ENCODE data around the gene GSTM1. TPM values are rescaled to one million over a fixed set of nuclear protein-coding genes. Genes with fewer than 3 reads are reported as not detected.

GSTM1 gene
- total RNA-seq (10 to 100 TPM in 4 of 7 donors, not detected in 3; 40.8 to 98.6 (median 65.9) TPM), polyA plus RNA-seq (10 to 100 TPM in 2 of 3 donors, under 1 TPM in 1; 0.47 to 74.4 (median 41.6) TPM)
- long read RNA-seq, donor 1, transcript GSTM1-201 (8 exons, 1,161 nt) = major isoform, 38 of 43 reads
- long read RNA-seq, donor 1, partial matches to known transcripts = 0 of 43 reads
- long read RNA-seq, donor 1, other reads (novel, unspliced or antisense) = 0 of 43 reads
- long read RNA-seq, donor 2, transcript GSTM1-201 (8 exons, 1,161 nt) = major isoform, 10 of 35 reads
- long read RNA-seq, donor 2, partial matches to known transcripts = 5 of 35 reads
- long read RNA-seq, donor 2, other reads (novel, unspliced or antisense) = 20 of 35 reads

- H3K36me3 ChIP-seq = peaks cover 0 to 4% (median 0%) of the 10 kb centered on the region in 6 donors
- TF ChIP-seq POLR2A (IDR thresholded peaks at IDR 0.05) (no peak), CTCF (IDR thresholded peaks at IDR 0.05 in 8 of 11, conservative IDR thresholded peaks at IDR 0.05 in 3 of 11) (peak in 3 of 11 experiments; percentile 42 to 52 (median 50)), POLR2AphosphoS5 (IDR thresholded peaks at IDR 0.05) (peak in 1 of 3 donors; percentile 69)
- peak within 1 kb of the TSS in 4 of 8 donors; percentile 60 to 88 (median 82) for H3K27ac ChIP-seq
- intact Hi-C loops (cut with DNase I; ENCODE audit: low total_unique reads) = no loop called here
- H3K4me3 ChIP-seq = peak within 1 kb of the TSS in 4 of 8 donors; percentile 39 to 76 (median 54)
- WGBS, 5 donors = 1% methylated on average over 29 to 46 of the region's 46 CpGs; no CpG with 5 or more reads in 3 of the 5 donors
- peaks cover 0 to 4% (median 0%) of the 10 kb centered on the region in 6 donors for H3K4me1 ChIP-seq
- H3K9me3 ChIP-seq = peaks cover 0 to 7% (median 0%) of the 10 kb centered on the region in 8 donors
- DNase-seq = peak; percentile 93
- no peaks in the 10 kb centered on the region for H3K27me3 ChIP-seq (replicated peaks in 1 of 7)
Measured at GRCh38 chr1:109687641-109688499, at the start of gene GSTM1. Gene GSTM1 (plus strand): TSS chr1:109687817. CDS start chr1:109687874, 57 bp downstream.

- TF ChIP-seq POLR2AphosphoS5 (IDR thresholded peaks at IDR 0.05) = no peak
- no peak for TF ChIP-seq POLR2A (IDR thresholded peaks at IDR 0.05)
- TF ChIP-seq CTCF (IDR thresholded peaks at IDR 0.05 in 8 of 11, conservative IDR thresholded peaks at IDR 0.05 in 3 of 11) = no peak
- intact Hi-C loops (cut with DNase I; ENCODE audit: low total_unique reads) = no loop called here
- no peaks in the 10 kb centered on the region for H3K9me3 ChIP-seq
- H3K36me3 ChIP-seq = no peaks in the 10 kb centered on the region
- DNase-seq = no peak
- H3K4me1 ChIP-seq = peaks cover 6 to 36% (median 19%) of the 10 kb centered on the region in 6 donors
- WGBS, 5 donors = 83 to 86% (median 84%) methylated on average over 6 to 9 of the region's 9 CpGs
- H3K27ac ChIP-seq = no peak overlapping the region
- no peaks in the 10 kb centered on the region for H3K27me3 ChIP-seq (replicated peaks in 1 of 7)
- no peak overlapping the region for H3K4me3 ChIP-seq
Measured at GRCh38 chr1:109639063-109639840, 48.4 kb upstream of the GSTM1 start.

- Histone ChIP-seq H3K27ac (no peak overlapping the region), H3K27me3 (replicated peaks in 1 of 7) (no peaks in the 10 kb centered on the region), H3K4me3 (no peak overlapping the region), H3K9me3 (no peaks in the 10 kb centered on the region), H3K4me1 (peaks cover 6 to 31% (median 19%) of the 10 kb centered on the region in 6 donors), H3K36me3 (no peaks in the 10 kb centered on the region)
- 47 to 72% (median 54%) methylated on average over 5 to 6 of the region's 6 CpGs for WGBS, 5 donors
- TF ChIP-seq CTCF (IDR thresholded peaks at IDR 0.05 in 8 of 11, conservative IDR thresholded peaks at IDR 0.05 in 3 of 11) = no peak
- no peak for TF ChIP-seq POLR2AphosphoS5 (IDR thresholded peaks at IDR 0.05)
- TF ChIP-seq POLR2A (IDR thresholded peaks at IDR 0.05) = no peak
- no peak for DNase-seq
- intact Hi-C loops (cut with DNase I; ENCODE audit: low total_unique reads) = loop anchor here (5.0 to 10.0 kb wide), 3 partner anchors 93 to 345 kb away; partner anchors contain the start of genes AHCYL1 and GNAI3
Measured at GRCh38 chr1:109639841-109640184, 47.8 kb upstream of the GSTM1 start.
